Head of caudate nucleus (tissue), 42 donors: Measurements from ENCODE around the gene PCNA.
A peak's percentile ranks its signal among the peaks of the same experiment; 100 is the strongest.
"Not testable (repeated sequence)": the region's sequence is repeated elsewhere in the genome, so short reads cannot be mapped to it uniquely, and the experiment has no call there.

ENCODE experiments used
- DNase-seq, 42 donors: peaks; one replicate each; pipeline versions ENCODE4 v3.0.0 to v3.0.0-alpha.2; 2020 to 2021; ENCODE audit warnings: mixed read lengths in 7 of 42
- intact Hi-C: fragments of 100-400 bp; cut with DNase I; formaldehyde crosslinking; loops from one replicate; pipeline ENCODE4 v1.15.0; 2022

PCNA gene

GRCh38 chr20:5072756-5073659 lies 46.8 kb downstream of the PCNA start:
- intact Hi-C loops, result no loop called here
- DNase-seq, result peak; percentile 25 to 78 (median 54)

- intact Hi-C loops, DNase-seq: not testable (repeated sequence)
These were observed 47.8 kb downstream of the PCNA start for GRCh38 chr20:5071942-5072341.

- intact Hi-C loops, result no loop called here
- no peak for DNase-seq
These were observed 49.2 kb downstream of the PCNA start for GRCh38 chr20:5070570-5070969.

GRCh38 chr20:5070081-5070480 lies 49.7 kb downstream of the PCNA start:
- intact Hi-C loops, result no loop called here
- no peak for DNase-seq

GRCh38 chr20:5069141-5069806 lies 50.5 kb downstream of the PCNA start:
- no peak for DNase-seq
- intact Hi-C loops, result no loop called here

GRCh38 chr20:5067877-5068645 lies 51.7 kb downstream of the PCNA start:
- DNase-seq, result no peak
- intact Hi-C loops, result no loop called here

- intact Hi-C loops, result no loop called here
- DNase-seq, result peak in 26 of 42 donors; percentile 8 to 85 (median 42)
These were observed 53.8 kb downstream of the PCNA start for GRCh38 chr20:5065879-5066383.

- intact Hi-C loops, result no loop called here
- no peak for DNase-seq
These were observed 54.4 kb downstream of the PCNA start for GRCh38 chr20:5065166-5065878.
